Mesenchymal stem cell (in vitro differentiated cells and primary cell): Measurements from ENCODE around the gene POLR3H.
A peak's percentile ranks its signal among the peaks of the same experiment; 100 is the strongest.

ENCODE experiments used
- DNase-seq: peaks from one replicate; pipeline ENCODE4 v3.0.0-alpha.2; 2013
- H2AFZ ChIP-seq: one replicate; pipeline ENCODE4 v1.6.1; 2013; ENCODE audit warnings: low read depth, mild to moderate bottlenecking, control low read depth, inconsistent platforms, low read length, moderate library complexity
- H2AK5ac ChIP-seq: 2 replicates; pipeline ENCODE4 v1.6.1; 2013; ENCODE audit warnings: low read length, moderate library complexity, mild to moderate bottlenecking, inconsistent platforms; ENCODE audit not compliant: severe bottlenecking
- H2BK120ac ChIP-seq: one replicate; pipeline ENCODE4 v1.6.1; 2013; ENCODE audit warnings: low read depth, mild to moderate bottlenecking, inconsistent platforms, low read length, moderate library complexity
- H2BK12ac ChIP-seq, 2 experiments: one replicate each; pipeline ENCODE4 v1.6.1; 2013; ENCODE audit warnings: inconsistent platforms in 2 of 2, low read length in 2 of 2, mild to moderate bottlenecking in 2 of 2, moderate library complexity in 2 of 2, control low read depth in 1 of 2
- H2BK15ac ChIP-seq: one replicate; pipeline ENCODE4 v1.6.1; 2013; ENCODE audit warnings: mild to moderate bottlenecking, low read depth, inconsistent platforms; ENCODE audit not compliant: poor library complexity, severe bottlenecking
- H2BK5ac ChIP-seq: 2 replicates; pipeline ENCODE4 v1.6.1; 2013; ENCODE audit warnings: low read depth, mild to moderate bottlenecking, low read length, control low read depth, inconsistent platforms; ENCODE audit not compliant: poor library complexity, severe bottlenecking
- H3K14ac ChIP-seq, 2 experiments: one replicate each; pipeline ENCODE4 v1.6.1; 2013; ENCODE audit warnings: inconsistent platforms in 2 of 2, low read length in 2 of 2, control low read depth in 1 of 2, mild to moderate bottlenecking in 1 of 2, moderate library complexity in 1 of 2
- H3K18ac ChIP-seq, 2 experiments: one replicate each; pipeline ENCODE4 v1.6.1; 2013; ENCODE audit warnings: inconsistent platforms in 2 of 2, low read length in 2 of 2, control low read depth in 1 of 2, low read depth in 1 of 2, mild to moderate bottlenecking in 1 of 2
- H3K23ac ChIP-seq, 2 experiments: one replicate each; pipeline ENCODE4 v1.6.1; 2013; ENCODE audit warnings: inconsistent platforms in 2 of 2, low read length in 2 of 2, mild to moderate bottlenecking in 2 of 2, moderate library complexity in 2 of 2, control low read depth in 1 of 2
- H3K27ac ChIP-seq: 2 replicates; pipeline ENCODE4 v1.5.1; 2013; ENCODE audit warnings: mild to moderate bottlenecking, moderate library complexity, low read length, control low read depth, inconsistent platforms; ENCODE audit not compliant: poor library complexity, severe bottlenecking
- H3K27me3 ChIP-seq, 2 experiments: 2 replicates each; pipeline versions ENCODE4 v1.6.1 to v1.7.0; 2013; ENCODE audit warnings: low read length in 2 of 2, mild to moderate bottlenecking in 2 of 2, moderate library complexity in 2 of 2, control low read depth in 1 of 2, inconsistent platforms in 1 of 2; ENCODE audit not compliant: control insufficient read depth in 1 of 2, insufficient read depth in 1 of 2
- H3K36me3 ChIP-seq, 2 experiments: 2 replicates each; pipeline versions ENCODE4 v1.6.1 to v1.7.0; 2013; ENCODE audit warnings: low read length in 2 of 2, control low read depth in 1 of 2, inconsistent platforms in 1 of 2, low read depth in 1 of 2, mild to moderate bottlenecking in 1 of 2; ENCODE audit not compliant: insufficient read depth in 2 of 2, control insufficient read depth in 1 of 2
- H3K4ac ChIP-seq, 2 experiments: one replicate each; pipeline ENCODE4 v1.6.1; 2013; ENCODE audit warnings: inconsistent platforms in 2 of 2, low read length in 2 of 2, mild to moderate bottlenecking in 2 of 2, moderate library complexity in 2 of 2, control low read depth in 1 of 2, low read depth in 1 of 2
- H3K4me1 ChIP-seq: 2 replicates; pipeline ENCODE4 v1.6.1; 2013; ENCODE audit warnings: low read depth, low read length, control low read depth; ENCODE audit not compliant: control insufficient read depth, insufficient read depth
- H3K4me2 ChIP-seq: 2 replicates; pipeline ENCODE4 v1.6.1; 2013; ENCODE audit warnings: low read length, mild to moderate bottlenecking, inconsistent platforms; ENCODE audit not compliant: poor library complexity, severe bottlenecking
- H3K4me3 ChIP-seq, 2 experiments: 2 replicates each; pipeline versions ENCODE4 v1.5.1 to v1.7.0; 2013; ENCODE audit warnings: low read length in 2 of 2, mild to moderate bottlenecking in 2 of 2, control low read depth in 1 of 2, low read depth in 1 of 2; ENCODE audit not compliant: insufficient read depth in 1 of 2
- H3K79me1 ChIP-seq: replicated peaks from 2 replicates; pipeline ENCODE4 v1.6.1; 2013; ENCODE audit warnings: mild to moderate bottlenecking, control low read depth, low read length, inconsistent platforms; ENCODE audit not compliant: poor library complexity, severe bottlenecking
- H3K9ac ChIP-seq: 2 replicates; pipeline ENCODE4 v1.7.0; 2013; ENCODE audit warnings: mild to moderate bottlenecking, low read length, moderate library complexity
- H3K9me3 ChIP-seq: 2 replicates; pipeline ENCODE4 v1.7.0; 2013; ENCODE audit warnings: mild to moderate bottlenecking, low read length; ENCODE audit not compliant: control insufficient read depth
- H4K8ac ChIP-seq: one replicate; pipeline ENCODE4 v1.6.1; 2013; ENCODE audit warnings: inconsistent platforms, mild to moderate bottlenecking, low read length, moderate library complexity
- H4K91ac ChIP-seq: one replicate; pipeline ENCODE4 v1.6.1; 2013; ENCODE audit warnings: mild to moderate bottlenecking, low read length, inconsistent platforms
- WGBS: methylation state at CpG from one replicate; pipeline ENCODE4 v1.1.7; 2013; ENCODE audit warnings: mixed read lengths; 5-methylcytosine and 5-hydroxymethylcytosine counted together

Gene POLR3H

GRCh38 chr22:41567512-41567768, 23.2 kb upstream of the POLR3H start:
- H3K4me1 ChIP-seq, result peaks cover 22% of the 10 kb centered on the region

GRCh38 chr22:41565403-41566054, 21.3 kb upstream of the POLR3H start:
- H3K4me1 ChIP-seq, result peaks cover 40% of the 10 kb centered on the region
- 13% methylated on average over 7 of the region's 8 CpGs for WGBS
- peak overlapping the region; percentile 55 for H4K8ac ChIP-seq
- no peak overlapping the region for H3K4ac ChIP-seq
- no peak overlapping the region for H2BK5ac ChIP-seq
- H2AK5ac ChIP-seq, result no peak overlapping the region
- H2BK120ac ChIP-seq, result no peak overlapping the region
- no peaks in the 10 kb centered on the region for H3K36me3 ChIP-seq
- H3K9me3 ChIP-seq, result no peaks in the 10 kb centered on the region
- no peaks in the 10 kb centered on the region for H3K27me3 ChIP-seq
- H3K18ac ChIP-seq, result peak overlapping the region in 1 of 2 experiments; percentile 48
- no peak overlapping the region for H3K14ac ChIP-seq
- no peak overlapping the region for H4K91ac ChIP-seq
- H3K4me2 ChIP-seq, result peak overlapping the region; percentile 20
- H3K79me1 ChIP-seq, result no peaks in the 10 kb centered on the region
- no peak overlapping the region for H3K23ac ChIP-seq
- no peak overlapping the region for H2BK15ac ChIP-seq
- H3K9ac ChIP-seq, result no peak overlapping the region
- no peak overlapping the region for H2AFZ ChIP-seq
- DNase-seq, result peak; percentile 89
- H2BK12ac ChIP-seq, result peak overlapping the region in 1 of 2 experiments; percentile 56
- no peak overlapping the region for H3K4me3 ChIP-seq
- H3K27ac ChIP-seq, result peak overlapping the region; percentile 68

More at GRCh38 chr22:41567512-41567768, 23.2 kb upstream of the POLR3H start:
- Histone ChIP-seq H3K79me1 (no peaks in the 10 kb centered on the region), H3K4me2 (no peak overlapping the region), H3K9ac (no peak overlapping the region), H4K91ac (no peak overlapping the region), H3K27ac (no peak overlapping the region), H3K18ac (peak overlapping the region in 1 of 2 experiments; percentile 18), H2BK120ac (no peak overlapping the region), H3K4ac (no peak overlapping the region), H3K23ac (no peak overlapping the region), H2BK5ac (no peak overlapping the region), H3K4me3 (no peak overlapping the region), H2AK5ac (no peak overlapping the region), H2BK12ac (peak overlapping the region in 1 of 2 experiments; percentile 59), H3K27me3 (no peaks in the 10 kb centered on the region), H2AFZ (no peak overlapping the region), H3K36me3 (peaks cover 0 to 6% of the 10 kb centered on the region in 2 experiments), H3K14ac (no peak overlapping the region), H3K9me3 (no peaks in the 10 kb centered on the region), H2BK15ac (peak overlapping the region; percentile 21), H4K8ac (no peak overlapping the region)
- DNase-seq, result no peak
- WGBS, result 94% methylated on average over 3 of the region's 3 CpGs

GRCh38 chr22:41564563-41564962, 20.3 kb upstream of the POLR3H start:
- Histone ChIP-seq H3K9me3 (no peaks in the 10 kb centered on the region), H2AFZ (no peak overlapping the region), H2AK5ac (peak overlapping the region; percentile 59), H2BK15ac (no peak overlapping the region), H3K4me1 (peaks cover 47% of the 10 kb centered on the region), H4K8ac (no peak overlapping the region), H3K4me2 (no peak overlapping the region), H3K27ac (no peak overlapping the region), H4K91ac (no peak overlapping the region), H3K23ac (no peak overlapping the region), H3K36me3 (no peaks in the 10 kb centered on the region), H3K79me1 (no peaks in the 10 kb centered on the region), H3K18ac (peak overlapping the region in 1 of 2 experiments; percentile 34), H3K14ac (no peak overlapping the region), H2BK120ac (no peak overlapping the region), H3K4ac (no peak overlapping the region), H2BK5ac (no peak overlapping the region), H2BK12ac (peak overlapping the region; percentile 4 to 49), H3K4me3 (no peak overlapping the region), H3K27me3 (no peaks in the 10 kb centered on the region), H3K9ac (no peak overlapping the region)
- peak; percentile 40 for DNase-seq
- 63% methylated on average over 8 of the region's 8 CpGs for WGBS

- H3K4ac ChIP-seq, result peak overlapping the region; percentile 76 to 78
- H3K27ac ChIP-seq, result peak overlapping the region; percentile 71
- peaks cover 47% of the 10 kb centered on the region for H3K4me1 ChIP-seq
- 0% methylated on average over 4 of the region's 10 CpGs for WGBS
- DNase-seq, result peak; percentile 88
- H3K4me2 ChIP-seq, result peak overlapping the region; percentile 59
- peak overlapping the region; percentile 62 for H4K8ac ChIP-seq
- H3K23ac ChIP-seq, result no peak overlapping the region
- H2AFZ ChIP-seq, result no peak overlapping the region
- peak overlapping the region in 1 of 2 experiments; percentile 22 for H3K4me3 ChIP-seq
- no peak overlapping the region for H2BK15ac ChIP-seq
- H3K36me3 ChIP-seq, result no peaks in the 10 kb centered on the region
- H3K9me3 ChIP-seq, result no peaks in the 10 kb centered on the region
- H2AK5ac ChIP-seq, result peak overlapping the region; percentile 84
- no peaks in the 10 kb centered on the region for H3K79me1 ChIP-seq
- H2BK120ac ChIP-seq, result peak overlapping the region; percentile 4
- H3K27me3 ChIP-seq, result no peaks in the 10 kb centered on the region
- peak overlapping the region in 1 of 2 experiments; percentile 64 for H3K14ac ChIP-seq
- peak overlapping the region; percentile 48 for H4K91ac ChIP-seq
- H3K9ac ChIP-seq, result peak overlapping the region; percentile 49
- peak overlapping the region; percentile 70 to 92 for H3K18ac ChIP-seq
- peak overlapping the region; percentile 79 to 94 for H2BK12ac ChIP-seq
- peak overlapping the region; percentile 74 for H2BK5ac ChIP-seq
These were observed 18.9 kb upstream of the POLR3H start for GRCh38 chr22:41563051-41563711.
